HuH-7.5 (cell line): ENCODE data around the gene SLC41A3.

Experiments
- DNase-seq: peaks from one replicate; pipeline ENCODE4 v3.0.0; 2011; ENCODE audit warnings: low spot score

The SLC41A3 gene

GRCh38 chr3:126119976-126120375, 36.1 kb upstream of the SLC41A3 start:
- no peak for DNase-seq

- no peak for DNase-seq
Measured at GRCh38 chr3:126119008-126119675, 35.2 kb upstream of the SLC41A3 start.

GRCh38 chr3:126118591-126118990, 34.7 kb upstream of the SLC41A3 start:
- no peak for DNase-seq

GRCh38 chr3:126117786-126118185, 33.9 kb upstream of the SLC41A3 start:
- DNase-seq = no peak

- DNase-seq = no peak
Measured at GRCh38 chr3:126117212-126117611, 33.3 kb upstream of the SLC41A3 start.

GRCh38 chr3:126116526-126116925, 32.6 kb upstream of the SLC41A3 start:
- DNase-seq = no peak

- DNase-seq = no peak
Measured at GRCh38 chr3:126114443-126115386, 30.8 kb upstream of the SLC41A3 start.

GRCh38 chr3:126113733-126114442, 30.0 kb upstream of the SLC41A3 start:
- DNase-seq = peak; percentile 49

- no peak for DNase-seq
Measured at GRCh38 chr3:126113238-126113555, 29.3 kb upstream of the SLC41A3 start.

- no peak for DNase-seq
Measured at GRCh38 chr3:126112531-126113237, 28.8 kb upstream of the SLC41A3 start.

- no peak for DNase-seq
Measured at GRCh38 chr3:126111566-126112475, 27.9 kb upstream of the SLC41A3 start.

GRCh38 chr3:126111126-126111551, 27.2 kb upstream of the SLC41A3 start:
- DNase-seq = no peak

GRCh38 chr3:126110431-126111125, 26.7 kb upstream of the SLC41A3 start:
- DNase-seq = no peak

- no peak for DNase-seq
Measured at GRCh38 chr3:126109880-126110235, 25.9 kb upstream of the SLC41A3 start.

GRCh38 chr3:126109146-126109879, 25.4 kb upstream of the SLC41A3 start:
- DNase-seq = no peak

GRCh38 chr3:126108676-126109050, 24.7 kb upstream of the SLC41A3 start:
- DNase-seq = no peak

GRCh38 chr3:126107957-126108675, 24.2 kb upstream of the SLC41A3 start:
- DNase-seq = no peak

- DNase-seq = no peak
Measured at GRCh38 chr3:126107203-126107939, 23.4 kb upstream of the SLC41A3 start.
